HG02885 (cell line): ENCODE measurements around the gene IGLL5.

ENCODE experiments used
- ATAC-seq: cut with Tn5 transposase; IDR thresholded peaks from one replicate; pipeline ENCODE4 v1.9.1; 2021; ENCODE audit warnings: mild to moderate bottlenecking; ENCODE audit not compliant: unreplicated experiment, poor library complexity

The IGLL5 gene

GRCh38 chr22:22857607-22858558, 29.7 kb upstream of the IGLL5 start:
- ATAC-seq, result no peak

GRCh38 chr22:22858559-22858937, 29.1 kb upstream of the IGLL5 start:
- no peak for ATAC-seq

GRCh38 chr22:22863001-22863400, 24.6 kb upstream of the IGLL5 start:
- no peak for ATAC-seq

GRCh38 chr22:22865311-22866072, 22.1 kb upstream of the IGLL5 start:
- peak; percentile 86 for ATAC-seq

GRCh38 chr22:22866381-22867111, 21.1 kb upstream of the IGLL5 start:
- no peak for ATAC-seq

GRCh38 chr22:22867996-22868715, 19.5 kb upstream of the IGLL5 start:
- no peak for ATAC-seq

GRCh38 chr22:22870577-22871404, 16.8 kb upstream of the IGLL5 start:
- ATAC-seq, result no peak

GRCh38 chr22:22871536-22872278, 15.9 kb upstream of the IGLL5 start:
- no peak for ATAC-seq

GRCh38 chr22:22872722-22873708, 14.6 kb upstream of the IGLL5 start:
- ATAC-seq, result no peak

- ATAC-seq, result no peak
These were observed 9.9 kb upstream of the IGLL5 start for GRCh38 chr22:22877523-22878210.

- ATAC-seq, result no peak
These were observed 9.4 kb upstream of the IGLL5 start for GRCh38 chr22:22878211-22878570.

GRCh38 chr22:22878801-22879674, 8.6 kb upstream of the IGLL5 start:
- ATAC-seq, result no peak

- no peak for ATAC-seq
These were observed 7.9 kb upstream of the IGLL5 start for GRCh38 chr22:22879675-22880155.

- no peak for ATAC-seq
These were observed 7.0 kb upstream of the IGLL5 start for GRCh38 chr22:22880645-22881044.

- no peak for ATAC-seq
These were observed 6.3 kb upstream of the IGLL5 start for GRCh38 chr22:22881116-22882000.
